ENCODE measurements around the gene ZNF275.

GRCh38 chrX:153365670-153366069 is 31.7 kb downstream of the ZNF275 start:
- TF ChIP-seq EGR1 (IDR thresholded peaks at IDR 0.05) (no peak), TAF1 (IDR thresholded peaks at IDR 0.05; ENCODE audit: low read depth) (no peak)
